OCI-LY1 (cell line): ENCODE measurements around the gene BACH2.

Experiments
- EZH2 ChIP-seq: fragments of 200-600 bp; sonication (generic), shearing (Covaris generic); IDR thresholded peaks from 2 replicates; pipeline ENCODE4 v1.8.0; 2017; ENCODE audit warnings: borderline replicate concordance, mixed run types, mild to moderate bottlenecking, antibody characterized with exemption, low read length, moderate library complexity, mixed read lengths
- TF ChIP-seq, protein P1 (sequence below): fragments of 200-600 bp; sonication (generic), shearing (Covaris generic); IDR thresholded peaks from 2 replicates; pipeline ENCODE4 v1.5.1; 2017; ENCODE audit warnings: mild to moderate bottlenecking, antibody characterized with exemption, low read length, moderate library complexity, mixed read lengths

DNA sequence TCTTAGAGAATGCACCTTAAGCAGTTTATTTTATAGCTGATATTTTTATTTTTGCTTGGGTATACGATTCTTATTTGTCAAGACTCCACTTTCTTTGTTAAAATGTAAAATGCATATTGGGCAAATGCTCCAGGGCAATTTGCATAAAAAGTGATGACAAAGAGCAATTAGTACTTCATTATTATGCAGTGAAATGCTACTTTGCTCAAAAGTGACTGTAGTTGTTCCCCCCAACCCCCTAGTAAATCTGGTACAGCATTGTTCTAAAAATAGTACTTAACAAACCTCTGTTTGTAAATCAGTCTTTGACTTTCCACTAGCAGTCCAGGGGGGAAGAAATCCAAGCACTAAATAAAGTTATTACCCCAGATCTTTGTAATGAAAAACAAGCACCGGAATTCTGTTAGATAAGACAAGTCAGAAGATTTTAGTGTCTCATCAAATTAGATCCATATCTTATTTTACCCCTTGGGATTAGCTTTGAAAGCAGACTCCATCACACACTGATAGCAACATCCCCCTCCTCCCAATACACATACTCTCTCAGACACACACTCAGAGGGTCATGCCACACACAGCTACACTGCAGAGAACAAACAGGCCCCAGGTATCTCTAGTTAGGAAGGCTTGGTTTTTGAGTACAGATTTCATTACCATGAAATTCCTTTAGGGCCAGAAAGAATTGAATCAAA lies 32.9 kb upstream of the BACH2 start:
- TF ChIP-seq, protein P1, sequence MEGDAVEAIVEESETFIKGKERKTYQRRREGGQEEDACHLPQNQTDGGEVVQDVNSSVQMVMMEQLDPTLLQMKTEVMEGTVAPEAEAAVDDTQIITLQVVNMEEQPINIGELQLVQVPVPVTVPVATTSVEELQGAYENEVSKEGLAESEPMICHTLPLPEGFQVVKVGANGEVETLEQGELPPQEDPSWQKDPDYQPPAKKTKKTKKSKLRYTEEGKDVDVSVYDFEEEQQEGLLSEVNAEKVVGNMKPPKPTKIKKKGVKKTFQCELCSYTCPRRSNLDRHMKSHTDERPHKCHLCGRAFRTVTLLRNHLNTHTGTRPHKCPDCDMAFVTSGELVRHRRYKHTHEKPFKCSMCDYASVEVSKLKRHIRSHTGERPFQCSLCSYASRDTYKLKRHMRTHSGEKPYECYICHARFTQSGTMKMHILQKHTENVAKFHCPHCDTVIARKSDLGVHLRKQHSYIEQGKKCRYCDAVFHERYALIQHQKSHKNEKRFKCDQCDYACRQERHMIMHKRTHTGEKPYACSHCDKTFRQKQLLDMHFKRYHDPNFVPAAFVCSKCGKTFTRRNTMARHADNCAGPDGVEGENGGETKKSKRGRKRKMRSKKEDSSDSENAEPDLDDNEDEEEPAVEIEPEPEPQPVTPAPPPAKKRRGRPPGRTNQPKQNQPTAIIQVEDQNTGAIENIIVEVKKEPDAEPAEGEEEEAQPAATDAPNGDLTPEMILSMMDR = no peak
- TF ChIP-seq EZH2 = no peak
